BLaER1 treated with 17β-estradiol and CSF1 and Interleukin-3, amounts not matched to agents 10 nM and 100 nM (cell line): Measurements from ENCODE around the gene COL11A1.
"Not testable (repeated sequence)": the region's sequence is repeated elsewhere in the genome, so short reads cannot be mapped to it uniquely, and the experiment has no call there.

ENCODE experiments used
- H3K27ac ChIP-seq, 11 experiments: shearing (Covaris generic); formaldehyde crosslinking; 2 replicates each; pipeline ENCODE4 v1.8.1; 2022
- H3K27me3 ChIP-seq, 11 experiments: shearing (Covaris generic); formaldehyde crosslinking; 2 replicates each; pipeline ENCODE4 v1.8.1; 2022
- H3K36me3 ChIP-seq, 11 experiments: shearing (Covaris generic); formaldehyde crosslinking; 2 replicates each; pipeline ENCODE4 v1.8.1; 2022
- H3K4me1 ChIP-seq, 10 experiments: shearing (Covaris generic); formaldehyde crosslinking; 2 replicates each; pipeline ENCODE4 v1.8.1; 2022
- H3K4me2 ChIP-seq, 11 experiments: shearing (Covaris generic); formaldehyde crosslinking; 2 replicates each; pipeline ENCODE4 v1.8.1; 2022
- H3K4me3 ChIP-seq, 10 experiments: shearing (Covaris generic); formaldehyde crosslinking; 2 replicates each; pipeline ENCODE4 v1.8.1; 2022
- H3K9ac ChIP-seq, 11 experiments: shearing (Covaris generic); formaldehyde crosslinking; 2 replicates each; pipeline ENCODE4 v1.8.1; 2022
- H3K9me3 ChIP-seq, 11 experiments: shearing (Covaris generic); formaldehyde crosslinking; replicated peaks in 1 of 11; 2 replicates each; pipeline ENCODE4 v1.8.1; 2022
- H4K20me1 ChIP-seq, 11 experiments: shearing (Covaris generic); formaldehyde crosslinking; 2 replicates each; pipeline ENCODE4 v1.8.1; 2022
- Cebpa-rat ChIP-seq, 11 experiments: shearing (Covaris generic); IDR thresholded peaks; 2 replicates each; pipeline ENCODE4 v1.8.1; 2022

COL11A1 gene

GRCh38 chr1:103108376-103109150, at the start of gene COL11A1:
COL11A1 (minus strand) TSS chr1:103108522; CDS start chr1:103108178, 344 bp downstream.
- Histone ChIP-seq H3K4me2 (no peak within 1 kb of the TSS), H3K9ac (no peak within 1 kb of the TSS), H3K9me3 (peaks cover 0 to 4% (median 0%) of the 10 kb centered on the region in 11 experiments; a peak in 3 of 22 replicates), H3K27me3 (peaks cover 0 to 18% (median 0%) of the 10 kb centered on the region in 11 experiments; a peak in 6 of 22 replicates), H3K4me3 (no peak within 1 kb of the TSS), H3K4me1 (no peaks in the 10 kb centered on the region), H4K20me1 (no peaks in the 10 kb centered on the region), H3K36me3 (no peaks in the 10 kb centered on the region), H3K27ac (no peak within 1 kb of the TSS)
- no peak for TF ChIP-seq Cebpa-rat (IDR thresholded peaks at IDR 0.05)

- H3K36me3 ChIP-seq: no peaks in the 10 kb centered on the region
- no peak overlapping the region for H3K4me3 ChIP-seq
- H3K4me1 ChIP-seq: peaks cover 0 to 8% (median 0%) of the 10 kb centered on the region in 10 experiments; a peak in 5 of 20 replicates
- no peak overlapping the region for H3K27ac ChIP-seq
- no peak overlapping the region for H3K4me2 ChIP-seq
- H3K27me3 ChIP-seq: no peaks in the 10 kb centered on the region
- no peak for TF ChIP-seq Cebpa-rat (IDR thresholded peaks at IDR 0.05)
- peaks cover 0 to 11% (median 0%) of the 10 kb centered on the region in 11 experiments; a peak in 4 of 22 replicates for H3K9me3 ChIP-seq
- H4K20me1 ChIP-seq: no peaks in the 10 kb centered on the region
- no peak overlapping the region for H3K9ac ChIP-seq
Measured at GRCh38 chr1:103156966-103157365, 48.6 kb upstream of the COL11A1 start.

GRCh38 chr1:103146166-103146565, 37.8 kb upstream of the COL11A1 start:
- H3K27me3 ChIP-seq: no peaks in the 10 kb centered on the region
- TF ChIP-seq Cebpa-rat (IDR thresholded peaks at IDR 0.05): no peak
- no peaks in the 10 kb centered on the region for H3K36me3 ChIP-seq
- H3K9ac ChIP-seq: no peak overlapping the region
- no peaks in the 10 kb centered on the region for H4K20me1 ChIP-seq
- no peak overlapping the region for H3K27ac ChIP-seq
- peaks cover 0 to 12% (median 10%) of the 10 kb centered on the region in 10 experiments; a peak in 11 of 20 replicates for H3K4me1 ChIP-seq
- peak overlapping the region in 7 of 11 experiments; percentile 5 to 45 (median 18); a peak in 7 of 22 replicates for H3K4me2 ChIP-seq
- no peaks in the 10 kb centered on the region for H3K9me3 ChIP-seq
- H3K4me3 ChIP-seq: no peak overlapping the region

- Histone ChIP-seq H3K27ac (no peak overlapping the region), H3K4me2 (peak overlapping the region in 5 of 11 experiments; percentile 5 to 45 (median 24); a peak in 6 of 22 replicates), H3K36me3 (no peaks in the 10 kb centered on the region), H3K9ac (no peak overlapping the region), H3K27me3 (no peaks in the 10 kb centered on the region), H3K9me3 (no peaks in the 10 kb centered on the region), H3K4me1 (peaks cover 0 to 12% (median 10%) of the 10 kb centered on the region in 10 experiments; a peak in 11 of 20 replicates), H4K20me1 (no peaks in the 10 kb centered on the region), H3K4me3 (no peak overlapping the region)
- TF ChIP-seq Cebpa-rat (IDR thresholded peaks at IDR 0.05): no peak
Measured at GRCh38 chr1:103145449-103145848, 37.1 kb upstream of the COL11A1 start.

GRCh38 chr1:103144681-103145080, 36.4 kb upstream of the COL11A1 start:
- H3K36me3 ChIP-seq: no peaks in the 10 kb centered on the region
- H3K27me3 ChIP-seq: no peaks in the 10 kb centered on the region
- H3K4me2 ChIP-seq: no peak overlapping the region
- no peak for TF ChIP-seq Cebpa-rat (IDR thresholded peaks at IDR 0.05)
- H3K9me3 ChIP-seq: no peaks in the 10 kb centered on the region
- no peak overlapping the region for H3K27ac ChIP-seq
- no peaks in the 10 kb centered on the region for H4K20me1 ChIP-seq
- H3K4me1 ChIP-seq: peaks cover 0 to 12% (median 10%) of the 10 kb centered on the region in 10 experiments; a peak in 11 of 20 replicates
- no peak overlapping the region for H3K9ac ChIP-seq
- no peak overlapping the region for H3K4me3 ChIP-seq

GRCh38 chr1:103142461-103142860, 34.1 kb upstream of the COL11A1 start:
- H3K9ac ChIP-seq: no peak overlapping the region
- no peaks in the 10 kb centered on the region for H3K36me3 ChIP-seq
- H3K4me1 ChIP-seq: peaks cover 0 to 12% (median 10%) of the 10 kb centered on the region in 10 experiments; a peak in 11 of 20 replicates
- no peaks in the 10 kb centered on the region for H4K20me1 ChIP-seq
- no peak overlapping the region for H3K4me2 ChIP-seq
- no peaks in the 10 kb centered on the region for H3K9me3 ChIP-seq
- H3K27ac ChIP-seq: no peak overlapping the region
- no peak overlapping the region for H3K4me3 ChIP-seq
- no peaks in the 10 kb centered on the region for H3K27me3 ChIP-seq
- TF ChIP-seq Cebpa-rat (IDR thresholded peaks at IDR 0.05): no peak

- Histone ChIP-seq H3K4me2 (no peak overlapping the region), H3K4me3 (no peak overlapping the region), H3K27me3 (no peaks in the 10 kb centered on the region), H3K9me3 (no peaks in the 10 kb centered on the region), H3K27ac (no peak overlapping the region), H3K36me3 (no peaks in the 10 kb centered on the region), H3K4me1 (no peaks in the 10 kb centered on the region), H3K9ac (no peak overlapping the region), H4K20me1 (no peaks in the 10 kb centered on the region)
- no peak for TF ChIP-seq Cebpa-rat (IDR thresholded peaks at IDR 0.05)
Measured at GRCh38 chr1:103129796-103130195, 21.5 kb upstream of the COL11A1 start.

- Histone ChIP-seq H3K27me3 (no peaks in the 10 kb centered on the region), H3K9ac (no peak overlapping the region), H3K9me3 (no peaks in the 10 kb centered on the region), H3K4me1 (no peaks in the 10 kb centered on the region), H3K4me2 (no peak overlapping the region), H3K4me3 (no peak overlapping the region), H3K36me3 (no peaks in the 10 kb centered on the region), H4K20me1 (no peaks in the 10 kb centered on the region), H3K27ac (no peak overlapping the region)
- TF ChIP-seq Cebpa-rat (IDR thresholded peaks at IDR 0.05): no peak
Measured at GRCh38 chr1:103129255-103129654, 20.9 kb upstream of the COL11A1 start.

- not testable (repeated sequence) for H3K4me2 ChIP-seq, H3K4me1 ChIP-seq, H3K9ac ChIP-seq, H3K27ac ChIP-seq, H3K4me3 ChIP-seq, H3K27me3 ChIP-seq, H3K36me3 ChIP-seq, H4K20me1 ChIP-seq, H3K9me3 ChIP-seq
Measured at GRCh38 chr1:103128256-103128655, 19.9 kb upstream of the COL11A1 start.

- no peaks in the 10 kb centered on the region for H3K27me3 ChIP-seq
- no peaks in the 10 kb centered on the region for H4K20me1 ChIP-seq
- no peaks in the 10 kb centered on the region for H3K4me1 ChIP-seq
- no peaks in the 10 kb centered on the region for H3K36me3 ChIP-seq
- H3K4me3 ChIP-seq: no peak overlapping the region
- H3K9me3 ChIP-seq: no peaks in the 10 kb centered on the region
- TF ChIP-seq Cebpa-rat (IDR thresholded peaks at IDR 0.05): no peak
- H3K4me2 ChIP-seq: no peak overlapping the region
- no peak overlapping the region for H3K9ac ChIP-seq
- no peak overlapping the region for H3K27ac ChIP-seq
Measured at GRCh38 chr1:103125219-103125618, 16.9 kb upstream of the COL11A1 start.
